ENCODE measurements around the gene VPS52.
A peak's percentile ranks its signal among the peaks of the same experiment; 100 is the strongest.
"Not testable (repeated sequence)": the region's sequence is repeated elsewhere in the genome, so short reads cannot be mapped to it uniquely, and the experiment has no call there.

The VPS52 gene

DNA sequence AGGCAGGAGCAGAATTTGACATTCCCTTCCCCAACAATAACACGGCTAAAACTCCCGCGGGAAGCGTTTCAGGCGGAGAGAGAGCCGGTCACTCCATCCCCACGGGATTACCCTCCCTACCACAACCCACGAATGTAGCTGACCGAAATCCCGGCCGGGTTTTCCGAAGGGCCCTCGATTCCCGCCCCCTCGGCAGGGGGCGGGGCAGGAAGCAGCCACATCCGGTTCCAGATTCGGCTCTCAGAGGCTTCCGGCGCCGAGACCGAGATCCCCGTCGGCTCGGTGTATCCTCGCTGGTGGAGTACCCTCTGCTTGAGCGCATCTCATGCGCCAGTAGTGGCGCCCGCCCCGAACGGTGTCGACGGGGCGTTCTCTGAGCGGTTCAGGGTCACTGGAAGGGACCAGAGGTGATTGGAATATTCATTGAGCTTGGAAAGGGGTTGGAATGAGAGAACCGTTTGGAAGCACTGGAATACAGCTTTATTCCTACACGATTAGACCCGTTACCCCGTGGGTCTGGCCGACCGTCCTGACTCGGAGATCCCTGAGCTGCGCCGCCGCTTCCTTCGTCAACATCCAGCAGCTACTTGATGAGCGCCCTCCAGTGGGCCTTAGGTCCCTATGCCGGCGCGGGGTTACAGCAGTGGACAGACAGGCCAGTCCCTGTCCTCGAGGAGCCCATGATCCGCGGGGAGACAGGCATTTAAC lies 27.7 kb upstream of the VPS52 start:
- peak; percentile 82 for DNase-seq

DNA sequence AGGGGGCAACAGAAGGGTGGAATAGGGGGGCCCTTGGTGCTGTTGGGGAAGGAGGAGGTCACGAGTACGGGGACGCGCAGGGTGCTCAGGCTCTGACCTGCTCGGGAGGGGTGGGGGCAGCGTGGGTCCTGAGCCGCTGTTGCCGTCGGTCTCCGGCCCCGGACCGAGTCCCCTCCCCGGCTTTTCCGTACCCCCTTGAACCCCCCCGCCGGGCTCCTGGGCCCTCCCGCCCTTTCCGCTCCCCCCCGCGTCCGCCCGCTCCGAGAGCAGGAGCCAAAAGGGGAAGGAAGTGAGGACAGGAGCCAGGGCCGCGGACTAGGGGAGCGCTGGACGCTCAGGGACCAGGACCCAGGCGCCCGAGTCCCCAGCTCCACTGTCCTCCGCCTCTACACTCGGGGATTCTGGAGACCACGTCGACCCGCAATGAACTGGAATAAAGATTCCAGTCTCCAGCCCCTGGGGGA lies 27.1 kb upstream of the VPS52 start, which contains the start of gene RGL2:
TSS of gene RGL2 (minus strand) at position 170 of the 464 bp plus-strand sequence. CDS start 332 bp downstream, outside the sequence.
- peak; percentile 67 for DNase-seq

DNA sequence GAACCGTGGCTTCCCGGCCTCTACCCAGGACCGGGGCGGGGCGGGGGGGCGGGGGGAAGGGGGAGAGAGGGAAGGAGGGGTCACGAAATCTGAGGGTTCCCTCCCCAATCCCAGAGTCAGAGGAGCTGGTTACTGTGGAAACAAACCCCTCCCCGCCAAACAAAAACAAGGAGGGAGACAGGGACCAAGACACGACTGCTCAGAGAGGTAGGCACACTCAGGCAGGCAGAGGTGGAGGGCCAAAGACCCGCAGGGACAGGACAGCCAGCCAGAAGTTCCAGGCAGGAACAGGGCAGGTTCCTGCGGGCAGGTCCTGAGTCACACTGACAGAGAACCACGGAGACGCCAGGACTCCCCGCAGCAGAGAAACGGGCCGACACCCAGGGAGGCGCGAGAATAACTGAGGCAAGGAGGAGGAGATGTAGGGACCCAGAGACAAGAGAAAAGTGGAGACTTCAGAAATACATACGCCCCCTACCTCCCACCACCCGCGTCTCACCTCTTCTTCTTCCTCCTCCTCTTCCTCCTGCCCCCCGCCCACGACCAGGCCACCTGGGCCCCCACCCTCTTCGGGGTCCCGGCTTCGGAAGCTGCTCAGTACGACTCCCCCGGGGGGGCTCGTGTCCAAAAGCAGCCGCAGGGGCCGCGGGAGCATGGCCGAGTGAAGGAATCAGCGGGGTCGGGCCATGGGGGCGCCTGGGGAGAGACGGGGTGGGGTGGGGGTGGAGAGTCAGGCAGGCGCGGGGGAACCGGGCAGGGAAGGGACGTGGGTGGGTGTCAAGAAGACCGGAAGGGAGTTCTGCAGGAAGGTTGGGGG lies 26.5 kb upstream of the VPS52 start:
- DNase-seq, result peak; percentile 28

DNA sequence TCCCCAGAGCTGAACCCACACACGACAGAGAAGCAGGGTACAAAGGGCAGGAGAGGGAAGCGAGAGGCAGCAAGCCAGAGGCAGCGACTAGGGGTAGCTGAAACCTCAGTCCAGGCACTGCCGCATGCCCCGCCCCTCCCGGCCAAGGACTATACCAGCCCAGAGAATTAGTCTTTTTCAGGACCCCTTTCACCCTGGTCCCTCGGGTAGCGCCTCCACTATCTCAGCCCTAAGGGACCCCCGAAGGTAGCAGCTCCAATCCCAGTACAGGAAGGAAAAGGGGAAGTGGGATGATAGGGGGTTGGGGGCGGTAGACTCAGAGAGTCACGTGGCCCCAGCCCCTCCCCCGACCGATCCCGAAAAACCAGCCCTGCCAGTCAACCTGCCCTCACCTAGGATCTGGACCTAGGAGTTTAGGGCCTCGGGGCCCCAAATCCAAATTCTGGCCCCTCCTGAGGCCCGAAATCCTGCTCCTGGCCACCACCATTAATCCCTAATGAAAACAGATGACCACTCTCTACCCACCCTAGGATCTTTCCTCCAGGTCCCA lies 25.8 kb upstream of the VPS52 start:
- no peak for DNase-seq

DNA sequence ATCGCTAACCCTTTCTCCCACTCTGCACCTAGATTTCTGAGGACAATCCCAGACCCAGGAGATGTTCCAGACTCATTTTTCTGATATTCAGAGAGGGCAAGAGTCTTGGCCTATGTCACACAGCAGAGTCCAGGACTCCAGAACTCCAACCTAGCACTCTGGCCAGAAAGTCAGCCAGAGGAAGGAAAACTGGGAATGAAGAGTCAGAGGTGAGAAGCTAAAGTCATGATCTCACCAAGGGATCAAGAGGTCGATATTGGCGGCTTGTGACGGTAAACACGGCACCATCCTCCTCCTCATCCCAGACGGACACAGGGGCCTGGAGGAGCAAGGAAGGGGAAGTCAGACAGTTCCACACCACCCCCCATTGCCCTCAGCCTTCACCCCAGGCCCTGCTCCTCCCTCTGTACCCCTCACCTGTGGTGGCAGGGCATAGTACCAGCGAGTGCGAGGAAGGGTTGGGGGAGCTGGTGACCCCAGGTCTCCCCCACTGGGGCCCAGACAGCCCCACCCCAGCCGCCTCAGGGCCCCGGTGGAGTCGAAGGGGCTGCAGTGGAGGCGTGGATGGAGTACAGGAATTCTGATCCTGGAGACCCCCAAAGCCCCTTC lies 25.2 kb upstream of the VPS52 start:
- DNase-seq, result no peak

DNA sequence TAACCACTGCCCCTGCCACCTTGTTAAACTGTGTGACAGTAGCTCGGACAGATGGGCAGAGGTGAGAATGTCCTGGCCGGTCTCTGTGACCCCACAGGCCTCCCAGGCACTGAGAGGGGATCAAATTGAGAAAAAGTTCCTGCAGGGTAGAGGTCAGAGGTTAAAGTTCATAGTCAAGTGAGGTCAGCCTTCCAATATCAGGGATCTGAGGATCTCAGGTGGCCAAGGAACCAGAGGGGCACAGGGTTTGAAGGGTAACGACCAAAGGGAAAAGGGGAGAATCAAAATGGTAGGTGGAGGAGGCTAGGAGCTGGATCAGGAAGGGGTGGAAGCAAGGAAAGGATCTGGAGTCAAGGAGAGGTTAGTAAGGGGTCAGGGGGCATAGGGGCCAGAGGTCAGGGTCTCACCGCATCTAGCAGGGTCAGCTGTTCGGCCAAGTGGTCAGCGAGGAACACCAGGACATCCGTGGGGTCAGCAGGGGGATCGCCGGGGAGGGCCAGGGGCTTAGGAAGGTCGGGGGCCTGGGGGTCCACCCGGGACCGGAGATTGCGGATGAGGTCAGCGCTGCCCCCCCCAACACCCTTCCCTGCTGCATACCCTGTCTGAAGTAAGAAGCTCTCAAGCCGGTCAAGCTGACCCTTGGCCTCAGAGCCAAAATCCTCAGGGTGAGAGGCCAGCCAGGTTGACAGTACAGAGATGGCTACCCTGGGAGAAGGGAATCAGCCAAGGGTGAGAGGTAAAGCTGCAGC lies 24.1 kb upstream of the VPS52 start:
- no peak for DNase-seq

DNA sequence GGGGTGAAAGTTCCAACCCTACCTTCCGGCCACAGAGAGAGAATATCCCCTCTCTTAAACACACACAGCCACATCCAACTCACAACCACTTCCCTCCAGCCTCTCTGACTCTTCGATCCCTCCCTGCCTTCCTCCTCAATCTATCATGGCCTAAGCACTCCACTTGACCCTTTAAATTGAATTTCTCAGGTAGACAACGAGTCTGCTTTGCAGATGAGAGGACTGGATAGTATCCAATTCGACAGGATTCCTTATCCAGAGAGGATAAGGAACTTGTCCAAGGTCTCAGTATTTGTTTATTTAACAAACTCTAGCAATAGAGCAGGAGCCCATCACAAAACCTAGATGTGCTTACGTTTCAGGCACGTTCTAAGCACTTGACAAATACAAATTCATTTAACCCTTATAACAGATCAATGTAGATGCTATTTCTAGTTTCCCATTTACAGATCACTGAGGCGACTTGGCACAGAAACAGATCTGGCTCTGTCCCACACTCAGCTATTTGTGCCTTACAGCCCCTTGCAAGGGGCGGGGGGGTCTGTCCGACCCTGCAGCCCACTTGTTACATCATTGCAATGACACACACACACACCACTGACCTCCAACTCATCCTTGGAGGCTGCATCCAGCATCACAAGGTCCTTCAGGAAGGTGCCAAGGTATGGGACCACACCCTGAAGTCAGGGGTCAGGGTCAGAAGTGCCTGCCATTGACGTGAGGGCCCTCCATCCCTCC lies 22.6 kb upstream of the VPS52 start:
- DNase-seq, result no peak

DNA sequence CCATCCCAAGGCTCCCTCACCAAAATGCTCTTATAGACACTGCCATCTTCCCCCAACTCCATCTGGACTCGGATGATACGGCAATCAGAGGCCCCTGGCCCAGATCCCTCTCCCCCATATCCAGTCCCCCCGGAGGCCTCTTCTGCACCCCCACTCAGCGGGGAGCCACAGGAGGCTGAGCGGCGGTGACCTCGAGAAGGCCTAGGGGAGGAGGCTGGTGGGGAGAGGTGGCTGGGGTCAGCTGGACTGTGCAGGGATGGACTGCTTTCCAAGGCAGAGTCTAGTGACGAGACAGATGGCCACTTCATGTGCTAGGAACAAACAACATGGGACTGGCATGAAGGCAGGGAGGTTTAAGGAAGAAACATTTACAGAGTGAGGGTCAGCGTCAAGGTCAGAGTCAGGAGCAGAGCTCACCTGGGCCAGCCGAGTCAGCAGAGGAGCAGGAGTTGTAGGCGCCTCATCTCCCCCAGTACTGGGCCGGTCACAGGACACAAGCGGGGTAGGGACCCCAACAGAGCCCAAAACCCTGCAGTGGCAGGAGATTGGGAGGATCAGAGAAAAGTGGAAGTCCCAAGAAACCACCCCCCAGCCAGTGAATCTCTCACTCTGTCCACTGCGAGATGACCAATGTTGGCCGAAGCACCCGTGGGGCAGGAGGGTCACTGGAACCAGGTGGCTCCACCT lies 21.5 kb upstream of the VPS52 start:
- DNase-seq, result no peak

DNA sequence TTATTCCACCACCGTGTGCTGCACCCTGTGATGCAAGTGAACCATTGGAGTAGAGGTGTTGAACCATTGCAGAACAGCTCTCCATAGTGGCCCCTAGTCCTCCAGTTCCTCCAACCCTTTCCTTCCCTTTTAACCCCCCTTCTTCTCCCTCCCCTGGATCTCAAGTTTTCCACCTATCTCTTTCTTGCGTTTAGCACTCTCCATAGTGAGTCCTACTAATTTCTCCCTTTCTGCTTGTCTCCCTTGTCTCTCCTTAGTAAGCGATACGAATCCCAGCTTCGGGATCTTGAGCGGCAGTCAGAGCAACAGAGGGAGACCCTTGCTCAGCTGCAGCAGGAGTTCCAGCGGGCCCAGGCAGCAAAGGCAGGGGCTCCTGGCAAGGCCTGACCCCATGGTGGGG lies 18.8 kb upstream of the VPS52 start:
- DNase-seq, result no peak

DNA sequence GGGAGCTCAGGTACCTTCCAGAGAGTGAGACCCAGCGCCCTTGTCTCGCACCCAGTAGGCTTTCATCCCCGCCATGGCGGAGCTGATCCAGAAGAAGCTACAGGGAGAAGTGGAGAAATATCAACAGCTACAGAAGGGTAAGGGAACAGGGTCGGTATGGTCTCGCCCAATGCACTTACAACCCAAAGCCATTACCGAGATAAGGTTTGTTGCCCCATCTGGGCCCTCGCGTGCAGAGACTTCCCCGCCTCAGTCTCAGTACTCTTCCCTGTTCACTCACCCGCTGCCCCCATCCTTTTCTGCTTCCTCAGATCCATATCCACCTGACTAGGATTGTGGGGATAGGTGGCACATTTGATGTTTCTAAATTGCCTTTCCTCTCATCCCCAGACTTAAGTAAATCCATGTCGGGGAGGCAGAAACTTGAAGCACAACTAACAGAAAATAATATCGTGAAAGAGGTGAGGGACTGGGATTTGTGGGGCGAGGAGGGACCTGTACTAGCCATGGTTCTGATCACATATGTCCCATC lies 18.2 kb upstream of the VPS52 start:
- DNase-seq, result no peak

DNA sequence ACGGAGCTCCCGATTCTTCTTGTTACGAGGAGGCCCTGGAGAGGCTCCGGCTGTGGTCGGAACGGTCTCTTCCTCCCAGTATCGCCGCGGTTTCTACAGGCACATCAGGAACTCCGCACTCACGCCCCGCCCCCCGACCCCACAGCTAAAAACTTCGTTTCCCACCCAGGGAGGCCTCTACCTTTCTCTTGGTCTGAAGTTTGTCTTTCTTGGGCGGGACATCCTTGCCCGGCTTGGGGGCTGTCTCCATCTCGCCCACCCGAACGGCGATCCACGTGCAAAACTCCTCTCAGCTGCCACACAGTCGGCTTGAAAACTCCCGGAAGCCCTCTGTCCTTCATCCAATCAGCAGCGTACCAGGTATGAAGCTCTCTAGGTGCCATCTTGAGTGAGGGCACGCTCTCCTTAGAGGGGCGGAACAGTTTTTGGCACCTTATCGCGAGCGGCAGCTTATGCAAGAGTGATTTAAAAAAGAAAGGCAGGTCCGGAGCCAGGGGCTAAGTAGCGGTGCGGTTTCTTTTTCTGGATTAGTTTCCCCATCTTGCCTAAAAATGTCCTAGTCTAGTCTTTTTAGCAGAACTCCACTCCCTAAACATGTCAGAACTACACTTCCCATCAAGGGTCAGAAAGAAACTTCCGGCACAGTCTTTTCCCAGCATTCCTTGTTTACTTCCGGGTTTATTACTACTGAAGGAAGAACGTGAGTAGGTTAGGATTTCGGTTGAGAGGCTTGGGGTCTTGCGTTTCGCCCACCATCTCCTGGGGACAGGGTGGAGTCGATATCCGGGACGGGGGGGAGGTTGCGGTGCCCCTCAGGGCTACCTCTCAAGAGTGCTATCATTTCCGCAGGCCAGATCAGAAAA lies 17.5 kb upstream of the VPS52 start, which contains the start of the genes PFDN6 and WDR46:
TSS of gene PFDN6 (plus strand) at position 681 of the 863 bp plus-strand sequence. CDS start 256 bp downstream, outside the sequence.
TSS of gene WDR46 (minus strand) at position 319 of the 863 bp plus-strand sequence. CDS start at position 250, 69 bp downstream.
- peak; percentile 46 for DNase-seq

DNA sequence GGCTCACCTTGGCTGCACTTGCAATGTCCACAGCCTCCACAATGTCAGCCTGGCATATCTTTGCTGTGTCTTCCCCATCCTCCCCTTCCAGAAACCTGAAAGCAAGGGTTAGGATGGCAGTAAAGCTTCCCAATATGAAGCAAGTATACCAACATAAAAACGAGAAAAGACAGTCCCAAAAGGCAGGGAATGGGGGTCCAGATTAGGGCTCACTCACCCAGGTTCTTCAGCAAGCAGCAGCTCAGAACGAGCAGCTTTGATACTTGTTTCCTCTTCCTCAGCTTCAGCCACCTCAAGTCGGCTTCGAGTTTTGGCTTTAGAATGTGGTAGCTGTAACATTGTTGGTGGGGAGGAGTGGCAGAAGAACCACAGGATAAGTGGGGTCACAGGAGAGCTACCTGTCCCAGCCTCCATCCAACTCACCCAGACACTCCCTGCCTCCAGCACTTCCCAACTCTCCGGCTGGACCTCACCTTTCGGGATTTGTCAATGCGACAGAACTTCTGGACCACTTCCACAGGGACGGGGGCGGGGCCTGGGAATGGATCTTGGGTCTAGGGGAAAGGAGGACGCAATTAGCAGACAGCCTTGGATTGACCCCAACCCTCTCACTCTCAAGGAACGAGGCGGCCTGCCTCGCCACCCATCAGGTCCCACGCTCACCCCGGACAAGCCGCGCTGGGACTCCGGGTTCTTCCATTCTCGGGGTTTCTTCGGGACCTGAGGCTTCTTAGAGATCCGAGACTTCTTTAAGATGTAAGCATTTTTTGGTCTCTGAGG lies 16.7 kb upstream of the VPS52 start:
- DNase-seq, result no peak

DNA sequence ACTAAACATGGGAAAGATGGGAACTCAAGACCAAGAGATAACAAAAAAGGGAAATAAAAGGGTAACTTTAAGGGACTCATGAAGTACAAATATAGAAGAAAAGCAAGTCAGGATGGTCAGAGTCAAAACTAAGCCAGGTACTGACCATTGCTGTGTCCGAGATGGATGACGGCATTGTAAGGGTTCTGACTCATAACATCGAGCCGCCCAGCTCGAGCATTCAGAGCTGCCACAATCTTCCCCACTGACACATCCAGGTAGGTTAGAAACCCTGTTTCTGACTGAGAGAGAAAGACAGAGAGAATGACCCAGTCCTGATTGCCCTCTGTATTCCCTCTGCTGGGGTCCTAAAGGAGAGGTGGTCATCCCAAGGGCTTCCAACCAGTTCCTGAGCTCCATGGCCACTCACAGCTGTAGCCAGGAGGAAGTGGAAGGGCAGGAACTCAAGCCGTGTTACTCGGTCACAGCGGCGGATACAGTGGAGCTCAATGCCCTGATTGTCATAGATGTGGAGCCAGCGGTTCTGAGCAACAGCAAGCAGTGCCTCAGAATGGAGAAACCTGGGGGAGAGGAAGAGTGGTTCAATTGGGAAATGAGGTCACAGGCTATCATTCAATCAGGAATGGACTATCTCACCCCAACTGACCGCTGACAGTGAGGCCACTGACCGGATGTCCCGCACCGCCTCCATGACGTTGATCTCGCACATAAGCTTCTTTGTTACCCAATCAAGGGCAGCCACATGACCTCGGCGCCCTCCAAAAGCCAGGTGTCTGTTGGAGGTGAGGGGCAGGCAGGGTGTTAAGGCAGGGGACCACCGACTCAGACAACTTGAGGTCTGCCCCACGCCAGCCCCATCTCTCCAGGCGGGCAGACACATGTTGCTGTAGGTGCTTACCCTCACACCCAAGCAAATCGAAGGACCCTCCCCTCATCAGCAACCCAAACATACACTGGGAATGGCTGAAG lies 15.6 kb upstream of the VPS52 start:
- DNase-seq, result no peak

DNA sequence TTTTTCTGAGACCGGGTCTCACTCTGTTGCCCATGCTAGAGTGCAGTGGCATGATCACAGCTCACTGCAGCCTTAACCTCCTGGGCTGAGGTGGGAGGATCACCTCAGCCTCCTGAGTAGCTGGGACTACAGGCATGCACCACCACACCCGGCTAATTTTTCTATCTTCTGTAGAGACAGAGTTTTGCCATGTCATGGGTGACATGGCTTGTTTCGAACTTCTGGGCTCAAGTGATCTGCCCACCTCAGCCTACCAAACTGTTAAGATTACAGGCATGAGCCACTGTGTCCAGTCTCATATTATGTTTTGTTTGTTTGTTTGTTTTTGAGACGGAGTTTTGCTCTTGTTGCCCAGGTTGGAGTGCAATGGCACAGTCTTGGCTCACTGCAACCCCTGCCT lies 13.5 kb upstream of the VPS52 start:
- DNase-seq, result not testable (repeated sequence)

DNA sequence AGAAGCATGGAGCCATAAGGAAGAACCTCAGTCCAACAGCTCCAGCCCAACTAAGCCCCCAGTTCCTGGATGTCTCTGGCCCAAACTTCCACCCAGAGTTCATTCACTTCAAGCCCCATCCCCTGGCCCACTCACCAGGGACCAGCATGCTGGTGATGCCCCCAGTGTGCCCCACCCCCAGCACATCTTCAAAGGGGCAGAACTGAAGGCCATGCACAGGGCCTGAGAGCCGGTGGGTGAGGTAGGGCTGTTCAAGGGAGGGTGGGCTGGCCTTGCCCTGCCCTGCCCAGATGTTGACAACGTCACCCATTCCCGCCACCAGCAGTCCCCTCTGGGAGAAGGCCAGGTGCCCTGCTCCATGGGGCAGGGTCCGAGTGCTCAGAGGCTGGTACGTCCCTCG lies 8.9 kb upstream of the VPS52 start:
- DNase-seq, result no peak

DNA sequence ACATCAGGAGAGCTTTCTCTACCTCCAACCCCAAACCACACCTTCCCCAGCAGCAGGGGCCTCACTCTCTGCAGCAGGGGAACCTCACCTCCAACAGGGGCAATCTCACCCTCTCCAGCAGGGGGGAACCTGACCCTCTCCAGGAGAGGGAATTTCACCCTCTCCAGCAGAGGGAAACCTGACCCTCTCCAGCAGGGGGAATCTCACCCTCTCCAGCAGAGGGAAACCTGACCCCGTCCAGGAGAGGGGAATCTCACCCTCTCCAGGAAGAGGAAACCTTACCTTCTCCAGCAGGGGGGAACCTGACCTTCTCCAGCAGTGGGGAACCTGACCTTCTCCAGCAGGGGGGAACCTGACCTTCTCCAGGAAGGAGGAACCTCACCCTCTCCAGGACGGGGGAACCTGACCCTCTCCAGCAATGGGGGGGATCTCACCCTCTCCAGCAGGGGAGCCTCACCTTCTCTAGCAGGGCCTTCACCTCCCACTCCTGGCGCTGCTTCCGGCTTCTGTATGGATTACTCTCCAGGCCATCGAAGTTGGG lies 8.4 kb upstream of the VPS52 start:
- DNase-seq, result no peak

DNA sequence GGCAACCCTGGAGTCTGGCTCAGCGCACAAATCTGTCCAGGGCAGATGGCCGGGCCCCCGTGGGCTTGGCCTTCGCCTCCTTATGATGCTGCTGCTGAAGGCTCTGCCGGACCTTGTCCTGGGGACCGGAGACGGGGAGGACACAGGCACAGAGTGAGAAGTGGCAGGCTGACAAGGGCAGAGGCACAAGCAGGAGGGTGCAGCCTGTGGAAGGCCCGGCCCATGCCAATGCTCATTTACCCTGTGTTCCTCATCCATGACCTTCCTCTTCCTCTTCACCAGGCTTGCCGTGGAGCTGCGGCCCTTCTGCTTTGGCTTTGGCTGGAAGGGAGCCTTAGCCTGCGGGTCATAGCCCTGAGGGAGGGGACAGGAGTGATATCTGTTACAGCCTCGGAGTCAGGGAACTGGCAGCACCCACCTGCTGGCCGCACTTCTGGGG lies 7.6 kb upstream of the VPS52 start:
- DNase-seq, result no peak

Data from GOT3 (cell line).